DMS79 treated with DMSO at 0.1 percent for 48 hours (cell line): ENCODE measurements around the gene ALDH2.
"Not testable (repeated sequence)": the region's sequence is repeated elsewhere in the genome, so short reads cannot be mapped to it uniquely, and the experiment has no call there.

ENCODE experiments used
- DNase-seq: peaks from one replicate; lab custom pipeline; 2025; lab: John Stamatoyannopoulos, UW

ALDH2 gene

DNA sequence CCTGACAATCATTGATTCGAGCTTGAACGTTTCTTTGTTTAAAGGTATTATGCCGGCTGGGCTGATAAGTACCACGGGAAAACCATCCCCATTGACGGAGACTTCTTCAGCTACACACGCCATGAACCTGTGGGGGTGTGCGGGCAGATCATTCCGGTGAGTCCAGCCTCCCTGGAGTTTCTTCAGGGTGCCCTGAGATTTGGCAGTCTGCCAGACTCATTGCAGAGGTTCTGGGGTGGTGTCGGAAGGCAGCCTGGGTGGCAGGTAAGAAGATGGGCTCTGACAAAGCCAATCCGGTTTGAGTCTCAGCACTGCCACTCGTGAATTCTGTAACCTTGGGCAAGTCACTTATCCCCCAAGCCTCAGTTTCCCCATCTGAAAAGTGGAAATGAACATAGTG, 23.0 kb downstream of the ALDH2 start:
- no peak for DNase-seq

DNA sequence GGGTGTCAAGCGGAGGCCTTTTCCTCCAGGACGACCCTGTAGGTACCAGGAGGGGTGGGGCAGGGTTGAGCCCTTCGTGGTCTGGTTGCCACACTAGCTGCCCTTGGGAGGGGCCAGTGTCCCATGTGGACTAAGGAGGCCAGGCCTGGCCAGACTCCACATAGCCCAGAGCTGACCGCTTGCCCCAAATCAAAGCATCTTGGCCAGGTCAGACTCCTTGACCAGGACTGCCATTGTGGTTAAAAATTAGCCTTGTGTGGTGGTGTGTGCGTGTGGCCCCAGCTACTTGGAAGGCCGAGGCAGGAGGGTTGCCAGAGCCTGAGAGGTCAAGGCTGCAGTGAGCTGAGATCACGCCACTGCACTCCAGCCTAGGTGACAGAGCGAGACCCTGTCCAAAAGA, 24.8 kb downstream of the ALDH2 start:
- DNase-seq: no peak

GRCh38 chr12:111792155-111792855, 25.6 kb downstream of the ALDH2 start:
- no peak for DNase-seq

DNA sequence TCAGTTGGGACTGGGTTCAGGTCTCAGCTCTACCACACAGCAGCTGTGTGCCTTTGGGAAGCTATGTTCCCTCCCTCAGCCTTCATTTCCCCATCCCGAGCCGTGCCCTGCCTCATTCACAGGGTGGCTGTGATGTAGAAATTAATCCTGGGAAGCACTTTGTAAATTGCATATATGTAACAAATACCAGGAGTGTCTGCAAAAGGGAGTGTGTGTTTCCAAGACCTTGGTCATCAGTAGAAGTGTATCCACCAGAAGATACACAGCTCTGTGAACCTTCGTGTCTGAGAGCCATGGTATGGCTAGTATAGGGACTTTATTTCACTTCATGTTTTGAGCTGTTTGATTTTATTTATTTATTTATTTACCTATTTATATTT, 26.1 kb downstream of the ALDH2 start:
- DNase-seq: no peak

DNA sequence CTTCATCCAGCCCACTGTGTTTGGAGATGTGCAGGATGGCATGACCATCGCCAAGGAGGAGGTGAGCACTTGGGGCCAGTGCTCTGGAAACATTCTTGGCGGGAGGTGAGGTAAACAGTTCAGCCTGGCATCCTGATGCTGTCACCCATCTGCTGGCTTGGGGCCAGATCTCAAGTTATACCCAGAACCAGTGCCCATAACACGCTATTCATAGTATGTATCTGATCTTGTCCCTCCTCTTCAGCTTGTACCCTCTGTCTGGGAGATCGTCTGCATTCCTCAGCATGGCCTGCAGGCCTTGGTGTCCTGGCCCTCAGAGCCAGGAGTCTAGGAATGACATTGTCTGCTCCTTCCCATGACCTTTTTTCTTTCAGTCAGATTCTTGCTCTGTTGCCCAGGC, 31.4 kb downstream of the ALDH2 start:
- DNase-seq: no peak

GRCh38 chr12:111799758-111800157, 33.0 kb downstream of the ALDH2 start:
- DNase-seq: no peak

- DNase-seq: no peak
These were observed 36.4 kb downstream of the ALDH2 start for GRCh38 chr12:111803038-111803626.

DNA sequence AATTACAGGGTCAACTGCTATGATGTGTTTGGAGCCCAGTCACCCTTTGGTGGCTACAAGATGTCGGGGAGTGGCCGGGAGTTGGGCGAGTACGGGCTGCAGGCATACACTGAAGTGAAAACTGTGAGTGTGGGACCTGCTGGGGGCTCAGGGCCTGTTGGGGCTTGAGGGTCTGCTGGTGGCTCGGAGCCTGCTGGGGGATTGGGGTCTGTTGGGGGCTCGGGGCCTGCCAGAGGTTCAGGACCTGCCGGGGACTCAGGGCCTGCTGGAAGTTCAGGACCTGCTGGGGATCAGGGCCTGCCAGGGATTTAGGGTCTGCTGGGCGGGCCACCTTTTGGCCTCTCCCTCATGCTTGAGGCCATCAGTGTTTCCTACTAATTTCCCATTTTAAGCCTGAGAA, 37.1 kb downstream of the ALDH2 start:
- DNase-seq: no peak

- DNase-seq: no peak
These were observed 39.6 kb downstream of the ALDH2 start for GRCh38 chr12:111806304-111806703.

GRCh38 chr12:111807232-111807631, 40.5 kb downstream of the ALDH2 start:
- DNase-seq: no peak

GRCh38 chr12:111812881-111813741, 46.4 kb downstream of the ALDH2 start:
- DNase-seq: peak; percentile 83

DNA sequence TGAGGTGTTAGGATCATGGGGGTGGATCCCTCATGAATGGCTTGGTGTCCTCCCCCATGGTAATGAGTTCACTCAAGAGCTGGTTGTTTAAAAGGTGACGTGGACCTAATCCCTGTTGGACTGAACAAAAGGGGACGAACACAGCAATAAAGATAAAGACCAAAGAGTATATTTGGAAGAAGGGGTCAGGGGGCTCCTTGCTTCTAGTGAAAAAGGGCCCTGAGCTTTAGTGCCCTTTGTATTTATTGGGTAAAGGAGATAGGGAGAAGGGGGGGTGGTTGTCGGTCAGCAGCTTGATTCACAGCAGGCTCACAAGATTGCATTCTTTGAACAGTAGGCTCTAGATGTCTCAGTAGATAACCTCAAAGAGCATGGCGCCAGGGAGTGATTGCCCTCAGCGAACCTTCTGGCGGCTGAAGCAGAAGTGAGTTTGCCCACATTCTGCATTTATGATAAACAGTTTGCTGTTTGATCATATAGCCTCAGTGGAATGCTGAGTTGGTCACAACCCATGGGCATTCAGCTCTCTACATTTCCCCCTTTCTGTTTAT, 49.4 kb downstream of the ALDH2 start:
- DNase-seq: no peak

GRCh38 chr12:111816898-111817297, 50.2 kb downstream of the ALDH2 start:
- DNase-seq: peak; percentile 73

DNA sequence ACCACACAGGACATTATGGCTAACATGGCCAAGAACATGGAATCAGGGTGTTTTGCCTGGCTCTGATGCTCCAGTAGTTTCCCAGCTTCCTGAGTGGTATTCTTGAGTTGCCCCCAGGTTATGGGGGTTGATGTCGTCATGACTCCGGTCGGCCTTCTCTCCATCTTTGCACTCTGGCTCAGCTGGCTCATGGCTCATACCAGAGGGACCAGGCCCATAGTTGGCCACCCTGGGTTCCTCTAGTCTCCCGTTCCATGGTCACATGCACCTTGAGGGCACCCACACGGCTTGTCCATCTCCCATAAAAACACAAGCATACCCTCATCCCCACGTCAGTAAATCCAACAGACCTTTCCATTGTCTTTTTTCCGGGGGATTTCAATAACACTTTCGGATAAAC, 51.6 kb downstream of the ALDH2 start:
- no peak for DNase-seq

GRCh38 chr12:111819191-111820158, 52.7 kb downstream of the ALDH2 start:
- DNase-seq: peak; percentile 34

- not testable (repeated sequence) for DNase-seq
These were observed 54.1 kb downstream of the ALDH2 start for GRCh38 chr12:111820828-111821227.

- DNase-seq: no peak
These were observed 56.2 kb downstream of the ALDH2 start for GRCh38 chr12:111822886-111823285.

GRCh38 chr12:111823891-111824290, 57.2 kb downstream of the ALDH2 start:
- no peak for DNase-seq

DNA sequence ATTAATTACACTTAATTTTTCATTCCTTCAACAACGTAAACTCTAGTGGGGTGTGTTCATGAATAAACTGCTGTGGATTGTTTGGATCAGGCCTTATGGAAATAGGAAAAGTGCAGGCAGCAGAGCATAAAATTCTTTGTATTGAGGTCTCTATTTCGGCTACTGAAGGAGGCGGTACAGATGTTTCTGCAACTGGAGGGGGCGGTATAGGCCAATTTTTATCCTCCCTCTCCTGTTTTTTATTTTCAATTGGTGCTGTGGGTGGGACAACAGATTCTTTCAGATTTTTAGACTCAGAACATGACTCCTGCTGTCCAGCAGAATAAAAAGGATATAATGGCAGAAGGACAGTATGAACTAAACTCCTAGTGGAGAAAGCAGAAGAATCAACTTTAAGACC, 57.6 kb downstream of the ALDH2 start:
- not testable (repeated sequence) for DNase-seq

GRCh38 chr12:111825509-111825908, 58.8 kb downstream of the ALDH2 start:
- no peak for DNase-seq

DNA sequence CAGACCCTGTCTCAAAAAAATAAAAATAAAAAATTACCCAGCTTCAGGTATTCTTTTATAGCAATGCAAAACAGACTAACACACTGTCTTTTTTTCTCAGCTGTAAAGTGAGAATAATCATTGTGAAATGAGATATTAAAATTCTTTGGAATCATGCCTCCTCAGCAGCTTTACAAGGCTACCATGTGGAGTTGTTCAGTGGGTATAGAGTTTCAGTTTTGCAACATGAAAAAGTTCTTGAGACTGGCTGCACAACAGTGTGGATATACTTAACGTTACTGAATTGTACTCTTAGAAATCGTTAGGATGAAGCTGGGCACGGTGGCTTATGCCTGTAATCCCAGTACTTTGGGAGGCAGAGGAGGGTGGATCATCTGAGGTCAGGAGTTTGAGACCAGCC, 59.6 kb downstream of the ALDH2 start:
- DNase-seq: no peak

DNA sequence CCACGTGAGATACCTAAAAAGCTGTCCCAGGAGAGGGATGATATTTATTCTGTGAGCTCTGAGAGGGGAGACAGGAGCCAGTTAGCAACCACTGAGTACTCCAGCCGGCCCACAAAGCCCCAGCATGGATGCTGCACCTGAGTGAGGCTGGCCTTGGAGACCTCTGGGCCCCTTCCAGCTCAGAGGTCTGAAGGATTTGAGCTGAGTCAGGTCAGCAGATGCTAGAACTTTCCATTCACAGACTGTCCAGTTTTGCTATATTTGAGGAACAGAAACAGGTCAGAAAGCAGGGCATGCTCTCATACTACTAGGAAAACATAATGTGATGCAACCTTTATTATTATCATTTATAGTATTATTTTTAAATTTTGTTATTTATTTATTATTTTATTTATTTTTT, 60.3 kb downstream of the ALDH2 start:
- DNase-seq: no peak
